ENCODE results near the gene PKNOX2. TPM values are rescaled to one million over a fixed set of nuclear protein-coding genes. Genes with fewer than 3 reads are reported as not detected.

PKNOX2 gene
- total RNA-seq, 6 experiments from 2014 or later = 0.09 to 0.31 (median 0.14) TPM

- 31% methylated on average over 8 of the region's 10 CpGs for WGBS (ENCODE audit: insufficient coverage, low coverage, low lambda C conversion rate, missing lambda C conversion rate)
- H3K4me3 ChIP-seq = no peak overlapping the region
- no peaks in the 10 kb centered on the region for H3K27me3 ChIP-seq
- H3K9me3 ChIP-seq = no peaks in the 10 kb centered on the region
- H3K4me1 ChIP-seq = peaks cover 0 to 5% (median 0%) of the 10 kb centered on the region in 4 donors
- ATAC-seq (peak; percentile 56 to 75 (median 68)), DNase-seq (peak in 2 of 3 donors; percentile 35 to 52)
- no peaks in the 10 kb centered on the region for H3K36me3 ChIP-seq
- intact Hi-C loops (cut with DNase I) = no loop called here
- TF ChIP-seq POLR2A (IDR thresholded peaks at IDR 0.05) = no peak
- TF ChIP-seq, protein P1, sequence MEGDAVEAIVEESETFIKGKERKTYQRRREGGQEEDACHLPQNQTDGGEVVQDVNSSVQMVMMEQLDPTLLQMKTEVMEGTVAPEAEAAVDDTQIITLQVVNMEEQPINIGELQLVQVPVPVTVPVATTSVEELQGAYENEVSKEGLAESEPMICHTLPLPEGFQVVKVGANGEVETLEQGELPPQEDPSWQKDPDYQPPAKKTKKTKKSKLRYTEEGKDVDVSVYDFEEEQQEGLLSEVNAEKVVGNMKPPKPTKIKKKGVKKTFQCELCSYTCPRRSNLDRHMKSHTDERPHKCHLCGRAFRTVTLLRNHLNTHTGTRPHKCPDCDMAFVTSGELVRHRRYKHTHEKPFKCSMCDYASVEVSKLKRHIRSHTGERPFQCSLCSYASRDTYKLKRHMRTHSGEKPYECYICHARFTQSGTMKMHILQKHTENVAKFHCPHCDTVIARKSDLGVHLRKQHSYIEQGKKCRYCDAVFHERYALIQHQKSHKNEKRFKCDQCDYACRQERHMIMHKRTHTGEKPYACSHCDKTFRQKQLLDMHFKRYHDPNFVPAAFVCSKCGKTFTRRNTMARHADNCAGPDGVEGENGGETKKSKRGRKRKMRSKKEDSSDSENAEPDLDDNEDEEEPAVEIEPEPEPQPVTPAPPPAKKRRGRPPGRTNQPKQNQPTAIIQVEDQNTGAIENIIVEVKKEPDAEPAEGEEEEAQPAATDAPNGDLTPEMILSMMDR (IDR thresholded peaks at IDR 0.05) = no peak
- H3K27ac ChIP-seq = peak overlapping the region in 1 of 3 donors; percentile 13
These were observed 287.0 kb downstream of the PKNOX2 start for GRCh38 chr11:125451400-125452124.

DNA sequence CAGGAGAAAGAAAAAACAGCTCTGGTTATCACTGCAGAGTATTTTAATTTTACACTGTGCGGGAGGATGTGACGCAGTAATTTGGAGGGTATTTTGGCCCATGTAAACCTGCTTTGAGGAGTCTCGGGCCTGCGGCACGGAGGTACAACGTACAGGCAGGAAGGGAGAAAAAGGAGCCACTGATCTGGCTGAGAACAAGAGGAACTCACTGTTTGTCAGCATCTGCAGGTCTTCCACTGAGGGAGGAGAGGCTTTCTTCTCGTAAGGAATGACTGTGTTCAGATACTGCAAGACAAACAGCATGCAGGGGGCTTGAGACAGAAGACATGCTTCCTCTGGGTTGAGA, 287.5 kb downstream of the PKNOX2 start:
- peaks cover 0 to 5% (median 0%) of the 10 kb centered on the region in 4 donors for H3K4me1 ChIP-seq
- no peak for ATAC-seq
- H3K27me3 ChIP-seq = no peaks in the 10 kb centered on the region
- TF ChIP-seq, protein P1 (IDR thresholded peaks at IDR 0.05) = no peak
- TF ChIP-seq POLR2A (IDR thresholded peaks at IDR 0.05) = no peak
- peak overlapping the region in 1 of 3 donors; percentile 13 for H3K27ac ChIP-seq
- H3K4me3 ChIP-seq = no peak overlapping the region
- no peaks in the 10 kb centered on the region for H3K9me3 ChIP-seq
- no peak for DNase-seq
- 83% methylated on average over 6 of the region's 7 CpGs for WGBS (ENCODE audit: insufficient coverage, low coverage, low lambda C conversion rate, missing lambda C conversion rate)
- intact Hi-C loops (cut with DNase I) = no loop called here
- no peaks in the 10 kb centered on the region for H3K36me3 ChIP-seq

GRCh38 chr11:125454047-125454446, 289.5 kb downstream of the PKNOX2 start:
- WGBS (ENCODE audit: insufficient coverage, low coverage, low lambda C conversion rate, missing lambda C conversion rate) = 100% methylated on average over 5 of the region's 6 CpGs
- Histone ChIP-seq H3K36me3 (no peaks in the 10 kb centered on the region), H3K9me3 (no peaks in the 10 kb centered on the region), H3K27me3 (no peaks in the 10 kb centered on the region), H3K4me1 (peaks cover 0 to 5% (median 0%) of the 10 kb centered on the region in 4 donors), H3K27ac (no peak overlapping the region), H3K4me3 (no peak overlapping the region)
- no peak for TF ChIP-seq POLR2A (IDR thresholded peaks at IDR 0.05)
- TF ChIP-seq, protein P1 (IDR thresholded peaks at IDR 0.05) = no peak
- intact Hi-C loops (cut with DNase I) = no loop called here
- no peak for ATAC-seq
- DNase-seq = no peak

DNA sequence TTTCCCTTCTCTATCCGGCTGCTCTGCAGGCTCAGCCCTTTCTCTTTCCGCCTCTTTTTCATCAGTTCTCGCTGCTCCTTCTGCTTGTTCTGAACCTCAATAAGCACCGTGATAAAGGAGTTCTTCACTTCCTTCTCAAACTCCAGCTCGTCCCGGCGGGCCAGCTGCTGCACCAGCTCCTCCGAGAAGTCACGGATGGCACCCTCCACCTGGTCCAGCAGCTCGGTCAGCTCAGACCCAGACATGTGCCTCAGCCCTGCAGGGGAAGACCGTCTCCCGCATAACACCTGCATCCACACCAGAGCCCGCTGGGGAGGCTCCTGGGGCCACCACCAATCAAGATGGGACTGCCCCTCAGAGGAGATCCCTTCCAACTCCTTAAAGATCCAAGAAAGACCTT, 291.3 kb downstream of the PKNOX2 start:
- Histone ChIP-seq H3K4me3 (peak overlapping the region in 1 of 3 donors; percentile 7), H3K4me1 (peaks cover 0 to 5% (median 0%) of the 10 kb centered on the region in 4 donors), H3K36me3 (no peaks in the 10 kb centered on the region), H3K27ac (no peak overlapping the region), H3K27me3 (no peaks in the 10 kb centered on the region), H3K9me3 (no peaks in the 10 kb centered on the region)
- DNase-seq (no peak), ATAC-seq (no peak)
- TF ChIP-seq POLR2A (IDR thresholded peaks at IDR 0.05) = no peak
- TF ChIP-seq, protein P1 (IDR thresholded peaks at IDR 0.05) = no peak
- WGBS (ENCODE audit: insufficient coverage, low coverage, low lambda C conversion rate, missing lambda C conversion rate) = 72% methylated on average over 12 of the region's 13 CpGs
- intact Hi-C loops (cut with DNase I) = no loop called here
